HUES6 (cell line): ENCODE results near the gene PIEZO2.

ENCODE experiments used
- H3K27ac ChIP-seq: 2 replicates; pipeline ENCODE4 v1.7.0; 2013; ENCODE audit warnings: low read depth, mild to moderate bottlenecking, low read length, inconsistent platforms
- H3K27me3 ChIP-seq: 2 replicates; pipeline ENCODE4 v1.6.1; 2013; ENCODE audit warnings: low read length; ENCODE audit not compliant: control insufficient read depth, insufficient read depth
- H3K36me3 ChIP-seq: 2 replicates; pipeline ENCODE4 v1.6.1; 2013; ENCODE audit warnings: low read length; ENCODE audit not compliant: control insufficient read depth, insufficient read depth
- H3K4me1 ChIP-seq: 2 replicates; pipeline ENCODE4 v1.6.1; 2013; ENCODE audit warnings: low read length; ENCODE audit not compliant: control insufficient read depth, insufficient read depth
- H3K4me3 ChIP-seq: 2 replicates; pipeline ENCODE4 v1.5.1; 2013; ENCODE audit warnings: low read depth, low read length
- H3K9ac ChIP-seq: one replicate; pipeline ENCODE4 v1.6.1; 2013; ENCODE audit warnings: mild to moderate bottlenecking, low read length
- H3K9me3 ChIP-seq: 2 replicates; pipeline ENCODE4 v1.6.1; 2013; ENCODE audit warnings: low read depth, low read length; ENCODE audit not compliant: control insufficient read depth, insufficient read depth

Gene PIEZO2

GRCh38 chr18:11125492-11126315 lies 23.7 kb downstream of the PIEZO2 start:
- H3K27me3 ChIP-seq = no peaks in the 10 kb centered on the region
- H3K36me3 ChIP-seq = no peaks in the 10 kb centered on the region
- H3K27ac ChIP-seq = no peak overlapping the region
- H3K9ac ChIP-seq = no peak overlapping the region
- no peak overlapping the region for H3K4me3 ChIP-seq
- no peaks in the 10 kb centered on the region for H3K4me1 ChIP-seq
- H3K9me3 ChIP-seq = peaks cover 13% of the 10 kb centered on the region; the same call in 1 of the 2 replicates

GRCh38 chr18:11124054-11124453 lies 25.3 kb downstream of the PIEZO2 start:
- peaks cover 4% of the 10 kb centered on the region; the same call in 1 of the 2 replicates for H3K9me3 ChIP-seq
- H3K9ac ChIP-seq = no peak overlapping the region
- no peaks in the 10 kb centered on the region for H3K36me3 ChIP-seq
- no peak overlapping the region for H3K4me3 ChIP-seq
- no peak overlapping the region for H3K27ac ChIP-seq
- no peaks in the 10 kb centered on the region for H3K4me1 ChIP-seq
- H3K27me3 ChIP-seq = no peaks in the 10 kb centered on the region

GRCh38 chr18:11121443-11121849 lies 27.9 kb downstream of the PIEZO2 start:
- Histone ChIP-seq H3K4me3 (no peak overlapping the region), H3K36me3 (no peaks in the 10 kb centered on the region), H3K27me3 (no peaks in the 10 kb centered on the region), H3K9me3 (no peaks in the 10 kb centered on the region), H3K27ac (no peak overlapping the region), H3K9ac (no peak overlapping the region), H3K4me1 (no peaks in the 10 kb centered on the region)

- no peaks in the 10 kb centered on the region for H3K36me3 ChIP-seq
- H3K9me3 ChIP-seq = no peaks in the 10 kb centered on the region
Observed at GRCh38 chr18:11119959-11120587, 29.3 kb downstream of the PIEZO2 start.

GRCh38 chr18:11119550-11119949 lies 29.8 kb downstream of the PIEZO2 start:
- no peaks in the 10 kb centered on the region for H3K27me3 ChIP-seq
- H3K27ac ChIP-seq = no peak overlapping the region
- no peaks in the 10 kb centered on the region for H3K36me3 ChIP-seq
- H3K4me1 ChIP-seq = no peaks in the 10 kb centered on the region
- no peak overlapping the region for H3K9ac ChIP-seq
- H3K9me3 ChIP-seq = no peaks in the 10 kb centered on the region
- no peak overlapping the region for H3K4me3 ChIP-seq

More at GRCh38 chr18:11119959-11120587, 29.3 kb downstream of the PIEZO2 start:
- Histone ChIP-seq H3K27me3 (no peaks in the 10 kb centered on the region), H3K4me3 (no peak overlapping the region), H3K27ac (no peak overlapping the region), H3K4me1 (no peaks in the 10 kb centered on the region), H3K9ac (no peak overlapping the region)

- no peak overlapping the region for H3K27ac ChIP-seq
- no peaks in the 10 kb centered on the region for H3K27me3 ChIP-seq
- H3K9ac ChIP-seq = no peak overlapping the region
- H3K4me1 ChIP-seq = no peaks in the 10 kb centered on the region
- H3K36me3 ChIP-seq = no peaks in the 10 kb centered on the region
- H3K9me3 ChIP-seq = no peaks in the 10 kb centered on the region
- H3K4me3 ChIP-seq = no peak overlapping the region
Observed at GRCh38 chr18:11118051-11118766, 31.2 kb downstream of the PIEZO2 start.

- Histone ChIP-seq H3K9me3 (no peaks in the 10 kb centered on the region), H3K4me3 (no peak overlapping the region), H3K36me3 (no peaks in the 10 kb centered on the region), H3K27me3 (no peaks in the 10 kb centered on the region), H3K4me1 (no peaks in the 10 kb centered on the region), H3K27ac (no peak overlapping the region), H3K9ac (no peak overlapping the region)
Observed at GRCh38 chr18:11115276-11115675, 34.1 kb downstream of the PIEZO2 start.

GRCh38 chr18:11114653-11115052 lies 34.7 kb downstream of the PIEZO2 start:
- H3K9ac ChIP-seq = no peak overlapping the region
- H3K4me3 ChIP-seq = no peak overlapping the region
- H3K4me1 ChIP-seq = no peaks in the 10 kb centered on the region
- H3K9me3 ChIP-seq = no peaks in the 10 kb centered on the region
- H3K27me3 ChIP-seq = no peaks in the 10 kb centered on the region
- no peaks in the 10 kb centered on the region for H3K36me3 ChIP-seq
- no peak overlapping the region for H3K27ac ChIP-seq

- H3K27ac ChIP-seq = no peak overlapping the region
Observed at GRCh38 chr18:11113937-11114336, 35.4 kb downstream of the PIEZO2 start.

GRCh38 chr18:11113046-11113548 lies 36.3 kb downstream of the PIEZO2 start:
- Histone ChIP-seq H3K36me3 (no peaks in the 10 kb centered on the region), H3K4me1 (no peaks in the 10 kb centered on the region), H3K27me3 (no peaks in the 10 kb centered on the region), H3K4me3 (no peak overlapping the region), H3K27ac (no peak overlapping the region), H3K9ac (no peak overlapping the region), H3K9me3 (no peaks in the 10 kb centered on the region)

More at GRCh38 chr18:11113937-11114336, 35.4 kb downstream of the PIEZO2 start:
- Histone ChIP-seq H3K9ac (no peak overlapping the region), H3K4me3 (no peak overlapping the region), H3K27me3 (no peaks in the 10 kb centered on the region), H3K9me3 (no peaks in the 10 kb centered on the region), H3K36me3 (no peaks in the 10 kb centered on the region), H3K4me1 (no peaks in the 10 kb centered on the region)

GRCh38 chr18:11112286-11112685 lies 37.1 kb downstream of the PIEZO2 start:
- Histone ChIP-seq H3K9ac (no peak overlapping the region), H3K4me3 (no peak overlapping the region), H3K4me1 (no peaks in the 10 kb centered on the region), H3K36me3 (no peaks in the 10 kb centered on the region), H3K27me3 (no peaks in the 10 kb centered on the region), H3K9me3 (no peaks in the 10 kb centered on the region), H3K27ac (no peak overlapping the region)
